Measurements from ENCODE around the gene GHITM. TPM values are rescaled to one million over a fixed set of nuclear protein-coding genes. Genes with fewer than 3 reads are reported as not detected.

GHITM gene
- total and polyA plus RNA-seq, 10 donors = 69.2 to 152 (median 102) TPM

Other genes starting within 250 kb of the GHITM start
- gene GPR15LG, start 34.3 kb downstream of the GHITM start, total RNA-seq = not detected
- gene GPR15LG, start 34.3 kb downstream of the GHITM start, polyA plus RNA-seq = under 1 TPM in 1 of 3 donors, not detected in 2; 0.16 TPM
- 10 to 100 TPM in 1 of 7 donors, 1 to 10 TPM in 6; 2.5 to 10.6 (median 7.3) TPM for gene CDHR1, start 55.0 kb downstream of the GHITM start, total RNA-seq
- 1 to 10 TPM in 2 of 3 donors, under 1 TPM in 1; 0.53 to 2.2 (median 2.1) TPM for gene CDHR1, start 55.0 kb downstream of the GHITM start, polyA plus RNA-seq
- gene LRIT2, start 86.0 kb downstream of the GHITM start, total RNA-seq = not detected
- not detected for gene LRIT2, start 86.0 kb downstream of the GHITM start, polyA plus RNA-seq
- not detected for gene LRIT1, start 102.0 kb downstream of the GHITM start, total RNA-seq
- gene LRIT1, start 102.0 kb downstream of the GHITM start, polyA plus RNA-seq = not detected
- not detected for gene RGR, start 105.5 kb downstream of the GHITM start, total RNA-seq
- gene RGR, start 105.5 kb downstream of the GHITM start, polyA plus RNA-seq = not detected
- gene CCSER2, start 189.1 kb downstream of the GHITM start, total RNA-seq = 10 to 100 TPM; 38.9 to 61.4 (median 54.3) TPM
- gene CCSER2, start 189.1 kb downstream of the GHITM start, polyA plus RNA-seq = 1 to 10 TPM; 5.3 to 8.1 (median 5.6) TPM

Data from spleen (tissue), 10 donors.